ENCODE measurements around the gene SLC1A1. TPM values are rescaled to one million over a fixed set of nuclear protein-coding genes. Genes with fewer than 3 reads are reported as not detected.

Gene SLC1A1
- total RNA-seq, 2 experiments from 2014 or later: 0.11 to 0.14 TPM

- no peak overlapping the region for H3K4me3 Mint-ChIP-seq
- no peaks in the 10 kb centered on the region for H3K9me3 Mint-ChIP-seq
- Histone ChIP-seq H3K9me3 (ENCODE audit: control insufficient read depth in 1 of 2, insufficient read depth in 1 of 2, low read length in 2 of 2) (no peaks in the 10 kb centered on the region), H3K36me3 (ENCODE audit: insufficient read depth, low read length) (no peaks in the 10 kb centered on the region), H3K27me3 (ENCODE audit: control insufficient read depth in 1 of 2, insufficient read depth in 2 of 2, low read length in 2 of 2) (no peaks in the 10 kb centered on the region), H3K4me3 (ENCODE audit: low read length) (no peak overlapping the region), H3K4me1 (ENCODE audit: insufficient read depth, low read length) (no peaks in the 10 kb centered on the region), H3K27ac (ENCODE audit: low read depth in 1 of 2, low read length in 2 of 2) (no peak overlapping the region)
- no peaks in the 10 kb centered on the region for H3K36me3 Mint-ChIP-seq (ENCODE audit: low read depth)
- intact Hi-C loops (cut with DNase I, micrococcal nuclease): no loop called here
- ChIA-PET CTCF (no interaction called here), POLR2A (interaction anchor here (0.6 kb wide), 1 partner anchor 22 kb away, joined by 3 read pairs; no protein-coding TSS in a partner anchor)
- H3K27ac Mint-ChIP-seq: no peak overlapping the region
- no peak for DNase-seq
- no peaks in the 10 kb centered on the region for H3K4me1 Mint-ChIP-seq (ENCODE audit: low read depth)
- no peaks in the 10 kb centered on the region for H3K27me3 Mint-ChIP-seq
- ATAC-seq (ENCODE audit: poor library complexity): no peak
- TF ChIP-seq, protein P1, sequence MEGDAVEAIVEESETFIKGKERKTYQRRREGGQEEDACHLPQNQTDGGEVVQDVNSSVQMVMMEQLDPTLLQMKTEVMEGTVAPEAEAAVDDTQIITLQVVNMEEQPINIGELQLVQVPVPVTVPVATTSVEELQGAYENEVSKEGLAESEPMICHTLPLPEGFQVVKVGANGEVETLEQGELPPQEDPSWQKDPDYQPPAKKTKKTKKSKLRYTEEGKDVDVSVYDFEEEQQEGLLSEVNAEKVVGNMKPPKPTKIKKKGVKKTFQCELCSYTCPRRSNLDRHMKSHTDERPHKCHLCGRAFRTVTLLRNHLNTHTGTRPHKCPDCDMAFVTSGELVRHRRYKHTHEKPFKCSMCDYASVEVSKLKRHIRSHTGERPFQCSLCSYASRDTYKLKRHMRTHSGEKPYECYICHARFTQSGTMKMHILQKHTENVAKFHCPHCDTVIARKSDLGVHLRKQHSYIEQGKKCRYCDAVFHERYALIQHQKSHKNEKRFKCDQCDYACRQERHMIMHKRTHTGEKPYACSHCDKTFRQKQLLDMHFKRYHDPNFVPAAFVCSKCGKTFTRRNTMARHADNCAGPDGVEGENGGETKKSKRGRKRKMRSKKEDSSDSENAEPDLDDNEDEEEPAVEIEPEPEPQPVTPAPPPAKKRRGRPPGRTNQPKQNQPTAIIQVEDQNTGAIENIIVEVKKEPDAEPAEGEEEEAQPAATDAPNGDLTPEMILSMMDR (IDR thresholded peaks at IDR 0.05): no peak
These were observed 92.7 kb downstream of the SLC1A1 start for GRCh38 chr9:4583001-4583400.

- no peaks in the 10 kb centered on the region for H3K4me1 ChIP-seq (ENCODE audit: insufficient read depth, low read length)
- ATAC-seq (ENCODE audit: poor library complexity) (no peak), DNase-seq (no peak)
- H3K27me3 ChIP-seq (ENCODE audit: control insufficient read depth in 1 of 2, insufficient read depth in 2 of 2, low read length in 2 of 2): no peaks in the 10 kb centered on the region
- no peak overlapping the region for H3K27ac Mint-ChIP-seq
- H3K4me3 Mint-ChIP-seq: no peak overlapping the region
- POLR2A ChIA-PET: no interaction called here
- H3K36me3 Mint-ChIP-seq (ENCODE audit: low read depth): no peaks in the 10 kb centered on the region
- intact Hi-C loops (cut with DNase I, micrococcal nuclease): no loop called here
- peaks cover 3% of the 10 kb centered on the region for H3K4me1 Mint-ChIP-seq (ENCODE audit: low read depth)
- no peaks in the 10 kb centered on the region for H3K36me3 ChIP-seq (ENCODE audit: insufficient read depth, low read length)
- H3K27ac ChIP-seq (ENCODE audit: low read depth in 1 of 2, low read length in 2 of 2): no peak overlapping the region
- H3K9me3 ChIP-seq (ENCODE audit: control insufficient read depth in 1 of 2, insufficient read depth in 1 of 2, low read length in 2 of 2): no peaks in the 10 kb centered on the region
- TF ChIP-seq, protein P1 (IDR thresholded peaks at IDR 0.05): no peak
- H3K9me3 Mint-ChIP-seq: no peaks in the 10 kb centered on the region
- CTCF ChIA-PET: no interaction called here
- H3K27me3 Mint-ChIP-seq: no peaks in the 10 kb centered on the region
- H3K4me3 ChIP-seq (ENCODE audit: low read length): no peak overlapping the region
These were observed 94.4 kb downstream of the SLC1A1 start for GRCh38 chr9:4584636-4585035.

DNA sequence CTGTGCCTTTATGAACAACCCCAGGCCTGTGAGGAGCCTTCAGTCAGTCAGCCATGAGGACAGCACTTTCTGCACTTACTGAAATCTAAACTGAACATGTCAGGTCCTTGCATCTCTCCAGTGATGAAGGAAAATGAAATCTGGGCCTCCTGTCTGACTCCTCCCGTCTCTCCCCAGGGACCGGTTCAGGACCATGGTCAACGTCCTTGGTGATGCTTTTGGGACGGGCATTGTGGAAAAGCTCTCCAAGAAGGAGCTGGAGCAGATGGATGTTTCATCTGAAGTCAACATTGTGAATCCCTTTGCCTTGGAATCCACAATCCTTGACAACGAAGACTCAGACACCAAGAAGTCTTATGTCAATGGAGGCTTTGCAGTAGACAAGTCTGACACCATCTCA, 94.9 kb downstream of the SLC1A1 start:
- H3K27me3 Mint-ChIP-seq: no peaks in the 10 kb centered on the region
- Histone ChIP-seq H3K27me3 (ENCODE audit: control insufficient read depth in 1 of 2, insufficient read depth in 2 of 2, low read length in 2 of 2) (no peaks in the 10 kb centered on the region), H3K27ac (ENCODE audit: low read depth in 1 of 2, low read length in 2 of 2) (no peak overlapping the region), H3K36me3 (ENCODE audit: insufficient read depth, low read length) (no peaks in the 10 kb centered on the region), H3K4me1 (ENCODE audit: insufficient read depth, low read length) (no peaks in the 10 kb centered on the region), H3K9me3 (ENCODE audit: control insufficient read depth in 1 of 2, insufficient read depth in 1 of 2, low read length in 2 of 2) (no peaks in the 10 kb centered on the region), H3K4me3 (ENCODE audit: low read length) (no peak overlapping the region)
- ATAC-seq (ENCODE audit: poor library complexity) (no peak), DNase-seq (no peak)
- CTCF ChIA-PET: no interaction called here
- no peak overlapping the region for H3K4me3 Mint-ChIP-seq
- no peaks in the 10 kb centered on the region for H3K36me3 Mint-ChIP-seq (ENCODE audit: low read depth)
- peaks cover 3% of the 10 kb centered on the region for H3K4me1 Mint-ChIP-seq (ENCODE audit: low read depth)
- intact Hi-C loops (cut with DNase I, micrococcal nuclease): no loop called here
- no peaks in the 10 kb centered on the region for H3K9me3 Mint-ChIP-seq
- no peak overlapping the region for H3K27ac Mint-ChIP-seq
- POLR2A ChIA-PET: no interaction called here
- TF ChIP-seq, protein P1 (IDR thresholded peaks at IDR 0.05): no peak
